Measurements from ENCODE around the gene SPAAR. TPM values are rescaled to one million over a fixed set of nuclear protein-coding genes. Genes with fewer than 3 reads are reported as not detected.

Gene SPAAR
- total RNA-seq, result 10 to 100 TPM in 3 of 6 donors, 1 to 10 TPM in 3; 3.3 to 19.9 (median 8.5) TPM

- H3K4me1 ChIP-seq, result peaks cover 63 to 80% (median 77%) of the 10 kb centered on the region in 4 donors
- ATAC-seq (ENCODE audit: low FRiP score in 2 of 2) (no peak), DNase-seq (peak in 1 of 2 donors; percentile 43)
- peak within 1 kb of the TSS in 3 of 4 donors; percentile 30 to 46 (median 41) for H3K4me3 ChIP-seq
- H3K9me3 ChIP-seq, result no peaks in the 10 kb centered on the region
- peak within 1 kb of the TSS; percentile 94 to 98 (median 95) for H3K27ac ChIP-seq
- WGBS, 2 donors, result 55 to 76% methylated on average over 11 of the region's 11 CpGs
- H3K36me3 ChIP-seq, result no peaks in the 10 kb centered on the region
- H3K27me3 ChIP-seq, result no peaks in the 10 kb centered on the region
- TF ChIP-seq EP300 (IDR thresholded peaks at IDR 0.05), result no peak
- peak in 1 of 4 donors; percentile 17 for TF ChIP-seq POLR2A (IDR thresholded peaks at IDR 0.05)
- peak in 1 of 2 donors; percentile 8 for TF ChIP-seq POLR2AphosphoS5 (IDR thresholded peaks at IDR 0.05)
- no peak for TF ChIP-seq CTCF (IDR thresholded peaks at IDR 0.05)
These were observed at the start of gene SPAAR for GRCh38 chr9:35909274-35909673. Gene SPAAR (plus strand): TSS chr9:35909490. CDS start chr9:35910464, 974 bp downstream.

- 38 to 60% methylated on average over 2 to 3 of the region's 3 CpGs for WGBS, 2 donors
- H3K9me3 ChIP-seq, result no peaks in the 10 kb centered on the region
- peaks cover 0 to 3% (median 0%) of the 10 kb centered on the region in 4 donors for H3K4me1 ChIP-seq
- no peak overlapping the region for H3K4me3 ChIP-seq
- no peak for DNase-seq
- ATAC-seq (ENCODE audit: low FRiP score in 2 of 2), result peak in 1 of 2 donors; percentile 27
- no peak overlapping the region for H3K27ac ChIP-seq
- H3K27me3 ChIP-seq, result no peaks in the 10 kb centered on the region
- TF ChIP-seq POLR2A (IDR thresholded peaks at IDR 0.05), result no peak
- no peak for TF ChIP-seq CTCF (IDR thresholded peaks at IDR 0.05)
- no peak for TF ChIP-seq POLR2AphosphoS5 (IDR thresholded peaks at IDR 0.05)
- no peak for TF ChIP-seq EP300 (IDR thresholded peaks at IDR 0.05)
- H3K36me3 ChIP-seq, result no peaks in the 10 kb centered on the region
These were observed 49.3 kb upstream of the SPAAR start for GRCh38 chr9:35859990-35860339.

- H3K27ac ChIP-seq, result no peak overlapping the region
- peaks cover 0 to 3% (median 0%) of the 10 kb centered on the region in 4 donors for H3K4me1 ChIP-seq
- no peaks in the 10 kb centered on the region for H3K27me3 ChIP-seq
- H3K36me3 ChIP-seq, result no peaks in the 10 kb centered on the region
- H3K9me3 ChIP-seq, result no peaks in the 10 kb centered on the region
- H3K4me3 ChIP-seq, result no peak overlapping the region
- ATAC-seq (ENCODE audit: low FRiP score in 2 of 2) (no peak), DNase-seq (no peak)
- TF ChIP-seq POLR2AphosphoS5 (IDR thresholded peaks at IDR 0.05) (no peak), POLR2A (IDR thresholded peaks at IDR 0.05) (no peak), EP300 (IDR thresholded peaks at IDR 0.05) (no peak), CTCF (IDR thresholded peaks at IDR 0.05) (no peak)
- 74 to 75% methylated on average over 12 of the region's 12 CpGs for whole genome bisulfite sequencing, 2 donors
These were observed 48.0 kb upstream of the SPAAR start for GRCh38 chr9:35861161-35861897.

GRCh38 chr9:35862328-35862727 is 47.0 kb upstream of the SPAAR start:
- WGBS, 2 donors, result 78 to 80% methylated on average over 4 of the region's 4 CpGs
- no peak for TF ChIP-seq EP300 (IDR thresholded peaks at IDR 0.05)
- no peak for TF ChIP-seq POLR2A (IDR thresholded peaks at IDR 0.05)
- TF ChIP-seq POLR2AphosphoS5 (IDR thresholded peaks at IDR 0.05), result no peak
- TF ChIP-seq CTCF (IDR thresholded peaks at IDR 0.05), result no peak

More at GRCh38 chr9:35862328-35862727, 47.0 kb upstream of the SPAAR start:
- DNase-seq, result no peak
- peaks cover 0 to 3% (median 0%) of the 10 kb centered on the region in 4 donors for H3K4me1 ChIP-seq
- H3K36me3 ChIP-seq, result no peaks in the 10 kb centered on the region
- H3K4me3 ChIP-seq, result no peak overlapping the region
- no peaks in the 10 kb centered on the region for H3K9me3 ChIP-seq
- H3K27me3 ChIP-seq, result no peaks in the 10 kb centered on the region
- no peak for ATAC-seq (ENCODE audit: low FRiP score in 2 of 2)
- H3K27ac ChIP-seq, result no peak overlapping the region

Data from upper lobe of left lung (tissue), 6 donors.